ENCODE measurements around the gene DNASE2B.

DNASE2B gene

GRCh38 chr1:84402501-84402900 is 4.2 kb downstream of the DNASE2B start:
- Histone ChIP-seq H3K36me3 (ENCODE audit: insufficient read depth) (no peaks in the 10 kb centered on the region), H3K9ac (no peak overlapping the region), H3K4me3 (IDR thresholded peaks at IDR 0.05; ENCODE audit: insufficient read depth, low read depth, low read length) (no peak overlapping the region), H3K4me2 (no peak overlapping the region), H3K27ac (no peak overlapping the region), H2AFZ (ENCODE audit: low read depth) (no peak overlapping the region), H3K27me3 (ENCODE audit: insufficient read depth, low read depth) (no peaks in the 10 kb centered on the region), H3K79me2 (ENCODE audit: insufficient read depth, low read depth) (no peaks in the 10 kb centered on the region), H4K20me1 (ENCODE audit: insufficient read depth) (no peaks in the 10 kb centered on the region), H3K4me1 (ENCODE audit: low read depth, poor library complexity, severe bottlenecking) (no peaks in the 10 kb centered on the region)
- no peak for TF ChIP-seq CTCF (conservative IDR thresholded peaks at IDR 0.05; ENCODE audit: low read depth, low read length)

GRCh38 chr1:84403347-84403746 is 5.1 kb downstream of the DNASE2B start:
- Histone ChIP-seq H3K79me2 (ENCODE audit: insufficient read depth, low read depth) (no peaks in the 10 kb centered on the region), H3K4me2 (no peak overlapping the region), H3K4me3 (IDR thresholded peaks at IDR 0.05; ENCODE audit: insufficient read depth, low read depth, low read length) (no peak overlapping the region), H3K27ac (no peak overlapping the region), H3K36me3 (ENCODE audit: insufficient read depth) (no peaks in the 10 kb centered on the region), H4K20me1 (ENCODE audit: insufficient read depth) (no peaks in the 10 kb centered on the region), H3K9ac (no peak overlapping the region), H3K4me1 (ENCODE audit: low read depth, poor library complexity, severe bottlenecking) (no peaks in the 10 kb centered on the region), H2AFZ (ENCODE audit: low read depth) (no peak overlapping the region), H3K27me3 (ENCODE audit: insufficient read depth, low read depth) (no peaks in the 10 kb centered on the region)
- no peak for TF ChIP-seq CTCF (conservative IDR thresholded peaks at IDR 0.05; ENCODE audit: low read depth, low read length)

GRCh38 chr1:84406346-84406861 is 8.1 kb downstream of the DNASE2B start:
- H3K27ac ChIP-seq = no peak overlapping the region
- no peak overlapping the region for H2AFZ ChIP-seq (ENCODE audit: low read depth)
- no peaks in the 10 kb centered on the region for H4K20me1 ChIP-seq (ENCODE audit: insufficient read depth)
- H3K4me1 ChIP-seq (ENCODE audit: low read depth, poor library complexity, severe bottlenecking) = no peaks in the 10 kb centered on the region
- H3K27me3 ChIP-seq (ENCODE audit: insufficient read depth, low read depth) = no peaks in the 10 kb centered on the region
- no peak overlapping the region for H3K9ac ChIP-seq
- H3K36me3 ChIP-seq (ENCODE audit: insufficient read depth) = no peaks in the 10 kb centered on the region
- no peaks in the 10 kb centered on the region for H3K79me2 ChIP-seq (ENCODE audit: insufficient read depth, low read depth)
- no peak overlapping the region for H3K4me2 ChIP-seq
- H3K4me3 ChIP-seq (IDR thresholded peaks at IDR 0.05; ENCODE audit: insufficient read depth, low read depth, low read length) = no peak overlapping the region
- no peak for TF ChIP-seq CTCF (conservative IDR thresholded peaks at IDR 0.05; ENCODE audit: low read depth, low read length)

- no peak overlapping the region for H3K4me2 ChIP-seq
- no peak overlapping the region for H3K9ac ChIP-seq
- no peaks in the 10 kb centered on the region for H3K36me3 ChIP-seq (ENCODE audit: insufficient read depth)
- no peak for TF ChIP-seq CTCF (conservative IDR thresholded peaks at IDR 0.05; ENCODE audit: low read depth, low read length)
- no peaks in the 10 kb centered on the region for H3K79me2 ChIP-seq (ENCODE audit: insufficient read depth, low read depth)
- no peak overlapping the region for H3K4me3 ChIP-seq (IDR thresholded peaks at IDR 0.05; ENCODE audit: insufficient read depth, low read depth, low read length)
- no peak overlapping the region for H3K27ac ChIP-seq
- no peaks in the 10 kb centered on the region for H3K27me3 ChIP-seq (ENCODE audit: insufficient read depth, low read depth)
- H2AFZ ChIP-seq (ENCODE audit: low read depth) = no peak overlapping the region
- no peaks in the 10 kb centered on the region for H4K20me1 ChIP-seq (ENCODE audit: insufficient read depth)
- no peaks in the 10 kb centered on the region for H3K4me1 ChIP-seq (ENCODE audit: low read depth, poor library complexity, severe bottlenecking)
These were observed 9.2 kb downstream of the DNASE2B start for GRCh38 chr1:84407524-84407923.
